Activated naive CD8-positive, alpha-beta T cell treated with anti-CD3 and anti-CD28 coated beads, Interleukin-2, amount 10 ng/mL, durations not matched to agents 7 days and 5 days (primary cell): ENCODE data around the gene PAH. TPM values are rescaled to one million over a fixed set of nuclear protein-coding genes. Genes with fewer than 3 reads are reported as not detected.
A peak's percentile ranks its signal among the peaks of the same experiment; 100 is the strongest.

Source experiments
- ATAC-seq: fragments of 150-1000 bp; cut with Tn5 transposase; one replicate; pipeline ENCODE4 v1.10.0; 2021; ENCODE audit warnings: low read depth, moderate library complexity
- POLR2A ChIA-PET: fragments of 350-600 bp; sonication (Branson Sonifier 250); formaldehyde crosslinking; loops from one replicate; lab custom pipeline; 2021; ENCODE audit warnings: antibody characterized with exemption; lab: Charles Lee
- DNase-seq: peaks from one replicate; pipeline ENCODE4 v3.0.0; 2021
- H3K27ac Mint-ChIP-seq: one replicate; pipeline ENCODE4 v1.8.0; 2022; ENCODE audit warnings: mild to moderate bottlenecking, mixed read lengths
- H3K27me3 Mint-ChIP-seq: one replicate; pipeline ENCODE4 v1.8.0; 2022; ENCODE audit warnings: mild to moderate bottlenecking, moderate library complexity, mixed read lengths
- H3K36me3 Mint-ChIP-seq: one replicate; pipeline ENCODE4 v1.8.0; 2021; ENCODE audit warnings: mild to moderate bottlenecking, mixed read lengths
- H3K4me1 Mint-ChIP-seq: one replicate; pipeline ENCODE4 v1.8.0; 2021; ENCODE audit warnings: mixed read lengths
- H3K4me3 Mint-ChIP-seq: one replicate; pipeline ENCODE4 v1.8.0; 2022; ENCODE audit warnings: mild to moderate bottlenecking, moderate library complexity, mixed read lengths
- H3K9me3 Mint-ChIP-seq: one replicate; pipeline ENCODE4 v1.8.0; 2021; ENCODE audit warnings: mixed read lengths
- total RNA-seq, 2 experiments: library from RNA; stranded (reverse); gene quantifications; one replicate each; pipeline ENCODE4 v1.2.3, GENCODE V29; 2021

The PAH gene
- total RNA-seq, 2 experiments from 2014 or later: not detected

- no peak for ATAC-seq
- H3K27me3 Mint-ChIP-seq: peaks cover 9% of the 10 kb centered on the region
These were observed 16.1 kb upstream of the PAH start for GRCh38 chr12:102933168-102933567.

GRCh38 chr12:102927220-102927619 is 10.2 kb upstream of the PAH start:
- no peak for ATAC-seq
- H3K4me3 Mint-ChIP-seq: no peak overlapping the region
- no peak for DNase-seq
- H3K4me1 Mint-ChIP-seq: no peaks in the 10 kb centered on the region
- H3K27me3 Mint-ChIP-seq: peaks cover 5% of the 10 kb centered on the region
- no peak overlapping the region for H3K27ac Mint-ChIP-seq
- POLR2A ChIA-PET: no interaction called here
- no peaks in the 10 kb centered on the region for H3K36me3 Mint-ChIP-seq
- H3K9me3 Mint-ChIP-seq: no peaks in the 10 kb centered on the region

More at GRCh38 chr12:102933168-102933567, 16.1 kb upstream of the PAH start:
- Mint-ChIP-seq H3K27ac (no peak overlapping the region), H3K4me1 (no peaks in the 10 kb centered on the region), H3K36me3 (no peaks in the 10 kb centered on the region), H3K4me3 (no peak overlapping the region), H3K9me3 (no peaks in the 10 kb centered on the region)
- POLR2A ChIA-PET: no interaction called here
- no peak for DNase-seq

GRCh38 chr12:102921240-102921639 is 4.2 kb upstream of the PAH start:
- no peaks in the 10 kb centered on the region for H3K9me3 Mint-ChIP-seq
- peaks cover 11% of the 10 kb centered on the region for H3K27me3 Mint-ChIP-seq
- H3K36me3 Mint-ChIP-seq: no peaks in the 10 kb centered on the region
- no peak overlapping the region for H3K4me3 Mint-ChIP-seq
- no peak for DNase-seq
- no peak overlapping the region for H3K27ac Mint-ChIP-seq
- H3K4me1 Mint-ChIP-seq: peaks cover 2% of the 10 kb centered on the region
- no peak for ATAC-seq
- POLR2A ChIA-PET: no interaction called here

GRCh38 chr12:102920271-102920670 is 3.2 kb upstream of the PAH start:
- no peak overlapping the region for H3K4me3 Mint-ChIP-seq
- POLR2A ChIA-PET: no interaction called here
- ATAC-seq (no peak), DNase-seq (no peak)
- H3K27ac Mint-ChIP-seq: no peak overlapping the region
- no peaks in the 10 kb centered on the region for H3K9me3 Mint-ChIP-seq
- H3K27me3 Mint-ChIP-seq: peaks cover 18% of the 10 kb centered on the region
- H3K36me3 Mint-ChIP-seq: no peaks in the 10 kb centered on the region
- peaks cover 2% of the 10 kb centered on the region for H3K4me1 Mint-ChIP-seq

GRCh38 chr12:102918840-102919239 is 1.8 kb upstream of the PAH start:
- Mint-ChIP-seq H3K36me3 (no peaks in the 10 kb centered on the region), H3K4me3 (no peak overlapping the region), H3K27me3 (peaks cover 18% of the 10 kb centered on the region), H3K27ac (no peak overlapping the region), H3K4me1 (peaks cover 2% of the 10 kb centered on the region), H3K9me3 (no peaks in the 10 kb centered on the region)
- DNase-seq (no peak), ATAC-seq (no peak)
- POLR2A ChIA-PET: interaction anchor here (0.6 kb wide), 1 partner anchor 176 kb away, joined by 4 read pairs; no protein-coding TSS in a partner anchor

GRCh38 chr12:102916252-102917025 is 605 bp downstream of the PAH start:
- peaks cover 2% of the 10 kb centered on the region for H3K4me1 Mint-ChIP-seq
- no peak for ATAC-seq
- no peak for DNase-seq
- H3K27me3 Mint-ChIP-seq: peaks cover 15% of the 10 kb centered on the region
- H3K4me3 Mint-ChIP-seq: peak overlapping the region; percentile 68
- H3K27ac Mint-ChIP-seq: no peak overlapping the region
- H3K9me3 Mint-ChIP-seq: no peaks in the 10 kb centered on the region
- H3K36me3 Mint-ChIP-seq: no peaks in the 10 kb centered on the region
- POLR2A ChIA-PET: no interaction called here

- no peaks in the 10 kb centered on the region for H3K36me3 Mint-ChIP-seq
- H3K9me3 Mint-ChIP-seq: no peaks in the 10 kb centered on the region
- H3K4me1 Mint-ChIP-seq: peaks cover 2% of the 10 kb centered on the region
- H3K27me3 Mint-ChIP-seq: peaks cover 15% of the 10 kb centered on the region
- POLR2A ChIA-PET: no interaction called here
- no peak overlapping the region for H3K4me3 Mint-ChIP-seq
- DNase-seq (no peak), ATAC-seq (no peak)
- no peak overlapping the region for H3K27ac Mint-ChIP-seq
These were observed 3.4 kb downstream of the PAH start for GRCh38 chr12:102913453-102914226.

- Mint-ChIP-seq H3K4me3 (no peak overlapping the region), H3K9me3 (no peaks in the 10 kb centered on the region), H3K4me1 (no peaks in the 10 kb centered on the region), H3K27ac (no peak overlapping the region), H3K36me3 (no peaks in the 10 kb centered on the region), H3K27me3 (peaks cover 12% of the 10 kb centered on the region)
- DNase-seq: no peak
- POLR2A ChIA-PET: no interaction called here
- no peak for ATAC-seq
These were observed 4.8 kb downstream of the PAH start for GRCh38 chr12:102912258-102912657.

GRCh38 chr12:102911320-102911719 is 5.7 kb downstream of the PAH start:
- Mint-ChIP-seq H3K27ac (no peak overlapping the region), H3K4me1 (no peaks in the 10 kb centered on the region), H3K4me3 (no peak overlapping the region), H3K27me3 (peaks cover 9% of the 10 kb centered on the region), H3K36me3 (no peaks in the 10 kb centered on the region), H3K9me3 (no peaks in the 10 kb centered on the region)
- POLR2A ChIA-PET: no interaction called here
- DNase-seq (no peak), ATAC-seq (no peak)

- no peak for ATAC-seq
These were observed 6.3 kb downstream of the PAH start for GRCh38 chr12:102910792-102911191.

GRCh38 chr12:102910137-102910536 is 6.9 kb downstream of the PAH start:
- H3K4me3 Mint-ChIP-seq: no peak overlapping the region
- peaks cover 3% of the 10 kb centered on the region for H3K27me3 Mint-ChIP-seq
- H3K4me1 Mint-ChIP-seq: no peaks in the 10 kb centered on the region
- H3K36me3 Mint-ChIP-seq: no peaks in the 10 kb centered on the region
- POLR2A ChIA-PET: no interaction called here
- no peak overlapping the region for H3K27ac Mint-ChIP-seq
- no peaks in the 10 kb centered on the region for H3K9me3 Mint-ChIP-seq
- DNase-seq (no peak), ATAC-seq (no peak)

More at GRCh38 chr12:102910792-102911191, 6.3 kb downstream of the PAH start:
- Mint-ChIP-seq H3K27ac (no peak overlapping the region), H3K36me3 (no peaks in the 10 kb centered on the region), H3K4me3 (no peak overlapping the region), H3K9me3 (no peaks in the 10 kb centered on the region), H3K27me3 (peaks cover 7% of the 10 kb centered on the region), H3K4me1 (no peaks in the 10 kb centered on the region)
- POLR2A ChIA-PET: no interaction called here
- DNase-seq: no peak

- no peak for DNase-seq
- no peaks in the 10 kb centered on the region for H3K9me3 Mint-ChIP-seq
These were observed 9.1 kb downstream of the PAH start for GRCh38 chr12:102907918-102908317.

GRCh38 chr12:102905229-102905628 is 11.8 kb downstream of the PAH start:
- ATAC-seq (no peak), DNase-seq (no peak)
- Mint-ChIP-seq H3K4me3 (no peak overlapping the region), H3K27ac (no peak overlapping the region), H3K9me3 (no peaks in the 10 kb centered on the region), H3K36me3 (no peaks in the 10 kb centered on the region), H3K4me1 (no peaks in the 10 kb centered on the region), H3K27me3 (peaks cover 4% of the 10 kb centered on the region)
- POLR2A ChIA-PET: no interaction called here

More at GRCh38 chr12:102907918-102908317, 9.1 kb downstream of the PAH start:
- POLR2A ChIA-PET: no interaction called here
- ATAC-seq: no peak
- Mint-ChIP-seq H3K36me3 (no peaks in the 10 kb centered on the region), H3K27ac (no peak overlapping the region), H3K4me1 (no peaks in the 10 kb centered on the region), H3K27me3 (peaks cover 3% of the 10 kb centered on the region), H3K4me3 (no peak overlapping the region)
